ENCODE data around the gene PI4KA.
"Not testable (repeated sequence)": the region's sequence is repeated elsewhere in the genome, so short reads cannot be mapped to it uniquely, and the experiment has no call there.

GRCh38 chr22:20699856-20700255, 158.8 kb downstream of the PI4KA start:
- not testable (repeated sequence) for TF ChIP-seq CTCF, POLR2A (IDR thresholded peaks at IDR 0.05)

All from upper lobe of left lung (tissue), 4 donors.